GM10266 (cell line): ENCODE results near the gene FAM241A.

Source experiments
- DNase-seq: peaks from one replicate; pipeline ENCODE4 v3.0.0; 2012; ENCODE audit errors: extremely low spot score
- CTCF ChIP-seq: IDR thresholded peaks from 2 replicates; pipeline ENCODE4 v1.5.1; 2012; ENCODE audit warnings: mild to moderate bottlenecking, low read depth; ENCODE audit not compliant: control insufficient read depth, insufficient read depth; ENCODE audit errors: missing control alignments

The FAM241A gene

DNA sequence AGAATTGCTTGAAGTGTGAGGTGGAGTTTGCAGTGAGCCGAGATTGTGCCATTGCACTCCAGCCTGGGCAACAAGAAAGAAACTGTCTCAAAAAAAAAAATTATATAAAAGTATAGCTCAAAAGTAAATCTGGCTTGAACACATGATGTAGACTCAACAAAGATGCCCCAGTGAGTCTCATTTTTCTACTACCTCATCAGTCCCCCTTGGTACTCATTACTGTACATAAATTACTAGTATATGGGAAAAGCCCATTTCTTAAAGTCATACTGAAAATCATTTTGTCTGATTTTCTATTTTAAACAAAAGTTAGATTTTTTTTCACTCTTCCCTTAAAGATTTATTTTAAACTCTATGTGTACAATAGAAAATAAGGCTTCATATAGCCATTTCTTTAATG is 39.2 kb downstream of the FAM241A start:
- TF ChIP-seq CTCF, result no peak
- no peak for DNase-seq

DNA sequence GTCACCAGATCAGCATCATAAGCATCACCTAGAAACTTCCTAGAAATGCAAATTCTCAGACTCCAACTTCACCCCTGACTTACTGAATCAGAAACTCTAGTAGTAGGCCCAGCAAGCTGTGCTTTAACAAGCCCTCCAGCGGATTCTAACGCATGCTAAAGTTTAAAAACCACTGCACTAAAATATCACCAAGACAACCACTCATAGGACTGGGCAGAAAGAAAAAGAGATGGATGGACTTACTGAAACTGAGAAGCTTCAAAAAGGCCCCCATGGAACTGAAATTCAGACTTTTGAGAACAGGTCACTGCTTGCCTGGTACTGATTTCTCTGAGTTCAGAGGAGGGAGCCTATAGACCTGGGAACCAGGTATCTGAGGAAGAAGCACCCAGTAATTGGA is 40.1 kb downstream of the FAM241A start:
- no peak for DNase-seq
- no peak for TF ChIP-seq CTCF

- TF ChIP-seq CTCF, result no peak
- DNase-seq, result no peak
Observed at GRCh38 chr4:112185740-112186670, 40.8 kb downstream of the FAM241A start.

DNA sequence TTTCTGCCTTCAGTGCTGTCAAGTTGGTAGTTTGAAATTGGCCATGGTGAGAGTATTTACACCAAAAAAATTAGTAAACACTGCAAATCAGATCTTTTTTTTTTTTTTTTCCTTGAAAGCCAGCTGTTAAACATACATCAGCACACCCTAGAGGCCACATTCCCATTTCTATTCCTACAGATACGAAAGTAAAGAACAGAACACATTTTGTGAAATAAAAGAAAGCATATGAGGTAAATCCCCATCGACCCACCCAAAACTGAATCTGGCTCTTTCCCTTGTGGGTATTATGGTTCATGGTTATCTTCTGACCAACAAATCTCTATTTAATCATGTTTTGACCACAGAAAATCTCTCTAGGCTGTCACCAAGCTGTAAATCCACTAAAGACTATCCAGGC is 44.5 kb downstream of the FAM241A start:
- DNase-seq, result no peak

GRCh38 chr4:112190684-112191083 is 45.4 kb downstream of the FAM241A start:
- DNase-seq, result no peak
- no peak for TF ChIP-seq CTCF

More for the DNA sequence above, 44.5 kb downstream of the FAM241A start:
- no peak for TF ChIP-seq CTCF

GRCh38 chr4:112196461-112196860 is 51.2 kb downstream of the FAM241A start:
- DNase-seq, result no peak

More at GRCh38 chr4:112196461-112196860, 51.2 kb downstream of the FAM241A start:
- no peak for TF ChIP-seq CTCF
